ENCODE measurements around the gene KPNA3. TPM values are rescaled to one million over a fixed set of nuclear protein-coding genes. Genes with fewer than 3 reads are reported as not detected.

The KPNA3 gene
- total RNA-seq, 1 donor from 2014 or later: 36.5 TPM

Other genes starting within 250 kb of the KPNA3 start
- 15.6 TPM for gene RCBTB1, start 207.1 kb downstream of the KPNA3 start, total RNA-seq
- 2.6 TPM for gene ARL11, start 164.2 kb downstream of the KPNA3 start, total RNA-seq
- gene EBPL, start 101.2 kb downstream of the KPNA3 start, total RNA-seq: 25.3 TPM
- gene SPRYD7, start 143.7 kb upstream of the KPNA3 start, total RNA-seq: 6.4 TPM
- 17.4 TPM for gene TRIM13, start 204.4 kb upstream of the KPNA3 start, total RNA-seq
- 0.67 TPM for gene KCNRG, start 222.8 kb upstream of the KPNA3 start, total RNA-seq